ENCODE measurements around the gene DIAPH3.

DNA sequence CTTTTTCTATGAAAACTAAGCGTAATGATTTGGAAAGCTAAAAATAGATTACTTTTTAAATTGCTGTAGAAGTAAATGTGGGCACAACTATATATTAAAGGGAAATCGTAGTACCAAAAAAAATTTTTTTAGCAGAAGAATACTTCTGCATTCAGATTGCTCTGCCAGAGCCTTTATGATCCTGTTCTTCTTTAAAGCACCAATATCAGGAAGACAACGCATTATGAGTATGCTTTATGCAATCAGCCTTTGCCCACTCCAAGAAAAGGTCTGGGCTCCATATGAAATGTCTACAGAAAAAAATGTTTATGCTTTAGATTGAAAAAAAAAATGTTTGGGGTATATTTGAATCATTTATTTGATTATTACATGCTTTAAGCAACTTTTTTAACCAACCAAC, 137.4 kb downstream of the DIAPH3 start:
- TF ChIP-seq RELA (CRISPR knock-in tag; IDR thresholded peaks at IDR 0.05; ENCODE audit: borderline replicate concordance) (no peak), TCF7 (CRISPR knock-in tag; IDR thresholded peaks at IDR 0.05; ENCODE audit: low read depth) (no peak), ZNF671 (CRISPR knock-in tag; IDR thresholded peaks at IDR 0.05) (no peak), NR3C1 (CRISPR knock-in tag; conservative IDR thresholded peaks at IDR 0.05; ENCODE audit: low read depth) (no peak), CREM (CRISPR knock-in tag; IDR thresholded peaks at IDR 0.05) (no peak), NR2C2 (CRISPR knock-in tag; IDR thresholded peaks at IDR 0.05) (no peak)
- TF ChIP-seq, protein P1, sequence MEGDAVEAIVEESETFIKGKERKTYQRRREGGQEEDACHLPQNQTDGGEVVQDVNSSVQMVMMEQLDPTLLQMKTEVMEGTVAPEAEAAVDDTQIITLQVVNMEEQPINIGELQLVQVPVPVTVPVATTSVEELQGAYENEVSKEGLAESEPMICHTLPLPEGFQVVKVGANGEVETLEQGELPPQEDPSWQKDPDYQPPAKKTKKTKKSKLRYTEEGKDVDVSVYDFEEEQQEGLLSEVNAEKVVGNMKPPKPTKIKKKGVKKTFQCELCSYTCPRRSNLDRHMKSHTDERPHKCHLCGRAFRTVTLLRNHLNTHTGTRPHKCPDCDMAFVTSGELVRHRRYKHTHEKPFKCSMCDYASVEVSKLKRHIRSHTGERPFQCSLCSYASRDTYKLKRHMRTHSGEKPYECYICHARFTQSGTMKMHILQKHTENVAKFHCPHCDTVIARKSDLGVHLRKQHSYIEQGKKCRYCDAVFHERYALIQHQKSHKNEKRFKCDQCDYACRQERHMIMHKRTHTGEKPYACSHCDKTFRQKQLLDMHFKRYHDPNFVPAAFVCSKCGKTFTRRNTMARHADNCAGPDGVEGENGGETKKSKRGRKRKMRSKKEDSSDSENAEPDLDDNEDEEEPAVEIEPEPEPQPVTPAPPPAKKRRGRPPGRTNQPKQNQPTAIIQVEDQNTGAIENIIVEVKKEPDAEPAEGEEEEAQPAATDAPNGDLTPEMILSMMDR (IDR thresholded peaks at IDR 0.05), result no peak
- TF ChIP-seq, protein P2, sequence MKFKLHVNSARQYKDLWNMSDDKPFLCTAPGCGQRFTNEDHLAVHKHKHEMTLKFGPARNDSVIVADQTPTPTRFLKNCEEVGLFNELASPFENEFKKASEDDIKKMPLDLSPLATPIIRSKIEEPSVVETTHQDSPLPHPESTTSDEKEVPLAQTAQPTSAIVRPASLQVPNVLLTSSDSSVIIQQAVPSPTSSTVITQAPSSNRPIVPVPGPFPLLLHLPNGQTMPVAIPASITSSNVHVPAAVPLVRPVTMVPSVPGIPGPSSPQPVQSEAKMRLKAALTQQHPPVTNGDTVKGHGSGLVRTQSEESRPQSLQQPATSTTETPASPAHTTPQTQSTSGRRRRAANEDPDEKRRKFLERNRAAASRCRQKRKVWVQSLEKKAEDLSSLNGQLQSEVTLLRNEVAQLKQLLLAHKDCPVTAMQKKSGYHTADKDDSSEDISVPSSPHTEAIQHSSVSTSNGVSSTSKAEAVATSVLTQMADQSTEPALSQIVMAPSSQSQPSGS (CRISPR knock-in tag; IDR thresholded peaks at IDR 0.05; ENCODE audit: borderline replicate concordance, low read depth), result no peak
- TF ChIP-seq, protein P3, sequence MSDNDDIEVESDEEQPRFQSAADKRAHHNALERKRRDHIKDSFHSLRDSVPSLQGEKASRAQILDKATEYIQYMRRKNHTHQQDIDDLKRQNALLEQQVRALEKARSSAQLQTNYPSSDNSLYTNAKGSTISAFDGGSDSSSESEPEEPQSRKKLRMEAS (CRISPR knock-in tag; IDR thresholded peaks at IDR 0.05), result no peak
- TF ChIP-seq, protein P4, sequence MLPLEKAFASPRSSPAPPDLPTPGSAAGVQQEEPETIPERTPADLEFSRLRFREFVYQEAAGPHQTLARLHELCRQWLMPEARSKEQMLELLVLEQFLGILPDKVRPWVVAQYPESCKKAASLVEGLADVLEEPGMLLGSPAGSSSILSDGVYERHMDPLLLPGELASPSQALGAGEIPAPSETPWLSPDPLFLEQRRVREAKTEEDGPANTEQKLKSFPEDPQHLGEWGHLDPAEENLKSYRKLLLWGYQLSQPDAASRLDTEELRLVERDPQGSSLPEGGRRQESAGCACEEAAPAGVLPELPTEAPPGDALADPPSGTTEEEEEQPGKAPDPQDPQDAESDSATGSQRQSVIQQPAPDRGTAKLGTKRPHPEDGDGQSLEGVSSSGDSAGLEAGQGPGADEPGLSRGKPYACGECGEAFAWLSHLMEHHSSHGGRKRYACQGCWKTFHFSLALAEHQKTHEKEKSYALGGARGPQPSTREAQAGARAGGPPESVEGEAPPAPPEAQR (CRISPR knock-in tag; IDR thresholded peaks at IDR 0.05), result no peak
- TF ChIP-seq, protein P5, sequence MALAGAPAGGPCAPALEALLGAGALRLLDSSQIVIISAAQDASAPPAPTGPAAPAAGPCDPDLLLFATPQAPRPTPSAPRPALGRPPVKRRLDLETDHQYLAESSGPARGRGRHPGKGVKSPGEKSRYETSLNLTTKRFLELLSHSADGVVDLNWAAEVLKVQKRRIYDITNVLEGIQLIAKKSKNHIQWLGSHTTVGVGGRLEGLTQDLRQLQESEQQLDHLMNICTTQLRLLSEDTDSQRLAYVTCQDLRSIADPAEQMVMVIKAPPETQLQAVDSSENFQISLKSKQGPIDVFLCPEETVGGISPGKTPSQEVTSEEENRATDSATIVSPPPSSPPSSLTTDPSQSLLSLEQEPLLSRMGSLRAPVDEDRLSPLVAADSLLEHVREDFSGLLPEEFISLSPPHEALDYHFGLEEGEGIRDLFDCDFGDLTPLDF (CRISPR knock-in tag; IDR thresholded peaks at IDR 0.05), result no peak

Measured in WTC11 (cell line).